Naive thymus-derived CD4-positive, alpha-beta T cell (primary cell): ENCODE results near the gene THSD4. TPM values are rescaled to one million over a fixed set of nuclear protein-coding genes. Genes with fewer than 3 reads are reported as not detected.

ENCODE experiments used
- ATAC-seq: fragments of 150-1000 bp; cut with Tn5 transposase; 2 replicates; pipeline ENCODE4 v1.10.0; 2021; ENCODE audit warnings: mild to moderate bottlenecking, moderate library complexity
- CTCF ChIA-PET: fragments of 350-600 bp; sonication (Branson Sonifier 250); formaldehyde crosslinking; loops from one replicate; lab custom pipeline; 2021; ENCODE audit warnings: antibody characterized with exemption; lab: Charles Lee
- POLR2A ChIA-PET: fragments of 350-600 bp; sonication (Branson Sonifier 250); formaldehyde crosslinking; loops from one replicate; lab custom pipeline; 2021; ENCODE audit warnings: antibody characterized with exemption, inconsistent platforms; lab: Charles Lee
- DNase-seq, 9 donors: peaks; one replicate each; pipeline versions ENCODE4 v3.0.0 to v3.0.0-alpha.2; 2020 to 2022; ENCODE audit warnings: mixed read lengths in 1 of 9
- H3K27ac ChIP-seq: one replicate; pipeline ENCODE4 v1.7.0; 2013; ENCODE audit warnings: mild to moderate bottlenecking, low read depth, low read length, moderate library complexity
- H3K27me3 ChIP-seq, 2 donors: one replicate each; pipeline ENCODE4 v1.7.0; 2013; ENCODE audit warnings: low read length in 2 of 2, mild to moderate bottlenecking in 2 of 2, moderate library complexity in 2 of 2; ENCODE audit not compliant: control insufficient read depth in 2 of 2, insufficient read depth in 2 of 2
- H3K36me3 ChIP-seq, 3 experiments: 1 replicate in 2 of 3; 2 replicates in 1 of 3; pipeline ENCODE4 v1.7.0; 2013; ENCODE audit warnings: low read length in 3 of 3, mild to moderate bottlenecking in 3 of 3, moderate library complexity in 1 of 3; ENCODE audit not compliant: insufficient read depth in 3 of 3, control insufficient read depth in 2 of 3
- H3K4me1 ChIP-seq, 2 donors: one replicate each; pipeline ENCODE4 v1.7.0; 2013; ENCODE audit warnings: low read length in 2 of 2, mild to moderate bottlenecking in 2 of 2, moderate library complexity in 1 of 2; ENCODE audit not compliant: control insufficient read depth in 2 of 2, insufficient read depth in 2 of 2
- H3K4me3 ChIP-seq: 2 replicates; pipeline ENCODE4 v1.7.0; 2013; ENCODE audit warnings: mild to moderate bottlenecking, low read length
- H3K9me3 ChIP-seq, 3 experiments: 1 replicate in 2 of 3; 2 replicates in 1 of 3; pipeline ENCODE4 v1.7.0; 2013; ENCODE audit warnings: low read length in 3 of 3; ENCODE audit not compliant: control insufficient read depth in 2 of 3
- H3K27ac Mint-ChIP-seq, 9 donors: one replicate each; pipeline ENCODE4 v1.8.0; 2020 to 2022; ENCODE audit warnings: mixed read lengths in 9 of 9, mild to moderate bottlenecking in 8 of 9, moderate library complexity in 5 of 9, inconsistent platforms in 2 of 9
- H3K27me3 Mint-ChIP-seq, 5 donors: one replicate each; pipeline ENCODE4 v1.8.0; 2021 to 2022; ENCODE audit warnings: mixed read lengths in 5 of 5, mild to moderate bottlenecking in 1 of 5
- H3K36me3 Mint-ChIP-seq, 5 donors: one replicate each; pipeline ENCODE4 v1.8.0; 2020 to 2022; ENCODE audit warnings: mixed read lengths in 5 of 5, mild to moderate bottlenecking in 3 of 5, inconsistent platforms in 1 of 5
- H3K4me1 Mint-ChIP-seq, 7 donors: one replicate each; pipeline ENCODE4 v1.8.0; 2020 to 2022; ENCODE audit warnings: mixed read lengths in 7 of 7, mild to moderate bottlenecking in 3 of 7, inconsistent platforms in 1 of 7
- H3K4me3 Mint-ChIP-seq, 10 donors: one replicate each; pipeline ENCODE4 v1.8.0; 2020 to 2022; ENCODE audit warnings: mild to moderate bottlenecking in 10 of 10, mixed read lengths in 10 of 10, moderate library complexity in 6 of 10, inconsistent platforms in 2 of 10
- H3K9me3 Mint-ChIP-seq, 11 donors: one replicate each; pipeline ENCODE4 v1.8.0; 2020 to 2022; ENCODE audit warnings: mixed read lengths in 11 of 11, mild to moderate bottlenecking in 4 of 11, inconsistent platforms in 1 of 11, moderate library complexity in 1 of 11
- intact Hi-C, 2 donors: fragments of 100-400 bp; cut with micrococcal nuclease; formaldehyde crosslinking; loops; one replicate each; pipeline ENCODE4 v1.15.1; 2023
- polyA plus RNA-seq, 2 donors: library from polyadenylated mRNA; unstranded; fragments of 300-500 nt; fragmentation: Illumina TruSeq; gene quantifications; one replicate each; pipeline ENCODE4 v1.2.3, GENCODE V29; 2021
- total RNA-seq, 6 experiments: library from RNA in 5 of 6; stranded (reverse) in 5 of 6; gene quantifications; 1 replicate in 5 of 6; 2 replicates in 1 of 6; pipeline ENCODE4 v1.2.3 and lab custom pipeline; 2021 to 2026

Gene THSD4
- total and polyA plus RNA-seq, 7 experiments from 2014 or later = not detected

DNA sequence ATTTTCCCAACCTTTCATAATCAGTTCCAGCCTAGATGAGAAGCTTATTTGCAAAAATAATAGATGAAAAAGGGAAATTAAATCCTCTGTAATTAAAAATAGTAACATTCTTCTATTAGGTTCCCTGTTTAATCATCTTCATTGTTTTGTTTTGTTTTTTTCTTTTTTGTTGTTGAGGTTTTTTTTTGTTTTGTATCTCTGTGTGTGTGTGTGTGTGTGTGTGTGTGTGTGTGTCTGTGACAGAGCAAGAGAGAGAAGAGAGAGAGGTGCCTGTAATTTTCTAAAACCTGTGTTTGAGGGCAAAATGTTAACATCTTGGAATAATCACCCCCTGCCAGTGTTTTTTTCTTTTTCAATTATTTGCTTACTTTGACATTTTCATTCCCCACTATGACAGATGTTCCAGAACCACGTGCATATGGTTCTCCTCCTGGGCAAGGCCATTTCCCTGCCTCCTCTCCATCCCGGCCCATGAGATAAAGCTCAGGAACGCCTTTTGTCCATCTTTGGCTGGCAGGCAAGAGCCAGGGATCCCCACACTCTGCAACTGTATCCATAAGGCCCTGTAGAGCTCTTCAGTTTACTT, 573.3 kb downstream of the THSD4 start:
- DNase-seq (no peak), ATAC-seq (no peak)
- Histone ChIP-seq H3K36me3 (no peaks in the 10 kb centered on the region), H3K27me3 (no peaks in the 10 kb centered on the region), H3K27ac (no peak overlapping the region), H3K4me1 (no peaks in the 10 kb centered on the region), H3K4me3 (no peak overlapping the region), H3K9me3 (no peaks in the 10 kb centered on the region)
- peaks cover 26 to 50% (median 47%) of the 10 kb centered on the region in 5 donors for H3K27me3 Mint-ChIP-seq
- POLR2A ChIA-PET = no interaction called here
- CTCF ChIA-PET = no interaction called here
- H3K27ac Mint-ChIP-seq = no peak overlapping the region
- H3K9me3 Mint-ChIP-seq = peaks cover 0 to 12% (median 3%) of the 10 kb centered on the region in 11 donors
- peaks cover 0 to 8% (median 0%) of the 10 kb centered on the region in 5 donors for H3K36me3 Mint-ChIP-seq
- intact Hi-C loops = no loop called here
- no peak overlapping the region for H3K4me3 Mint-ChIP-seq
- peaks cover 0 to 5% (median 0%) of the 10 kb centered on the region in 7 donors for H3K4me1 Mint-ChIP-seq

DNA sequence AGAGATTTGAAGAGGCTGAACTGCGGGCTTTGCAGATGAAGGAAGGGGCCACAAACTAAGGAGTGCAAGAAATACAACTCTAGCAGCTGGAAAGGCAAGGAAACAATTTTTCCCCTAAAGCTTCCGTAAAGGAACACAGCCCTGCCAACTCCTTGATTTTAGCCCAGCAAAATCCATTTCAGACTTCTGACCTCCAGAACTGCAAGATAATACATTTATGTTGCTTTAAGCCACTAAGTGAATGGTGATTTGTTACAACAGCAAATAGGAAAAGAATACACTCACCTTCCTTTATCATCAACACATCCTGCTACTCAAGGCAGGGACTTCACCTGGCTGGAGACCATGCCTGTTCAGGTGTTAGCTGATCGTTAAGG, 575.8 kb downstream of the THSD4 start:
- DNase-seq = no peak
- intact Hi-C loops = no loop called here
- no peak overlapping the region for H3K27ac ChIP-seq
- Mint-ChIP-seq H3K4me1 (peaks cover 0 to 5% (median 0%) of the 10 kb centered on the region in 7 donors), H3K27ac (no peak overlapping the region), H3K9me3 (peaks cover 0 to 12% (median 3%) of the 10 kb centered on the region in 11 donors), H3K27me3 (peaks cover 26 to 68% (median 54%) of the 10 kb centered on the region in 5 donors), H3K36me3 (peaks cover 0 to 8% (median 0%) of the 10 kb centered on the region in 5 donors), H3K4me3 (no peak overlapping the region)
- no peak for ATAC-seq
- H3K27me3 ChIP-seq = no peaks in the 10 kb centered on the region
- H3K9me3 ChIP-seq = no peaks in the 10 kb centered on the region
- ChIA-PET POLR2A (no interaction called here), CTCF (no interaction called here)
- no peak overlapping the region for H3K4me3 ChIP-seq
- no peaks in the 10 kb centered on the region for H3K4me1 ChIP-seq
- no peaks in the 10 kb centered on the region for H3K36me3 ChIP-seq

DNA sequence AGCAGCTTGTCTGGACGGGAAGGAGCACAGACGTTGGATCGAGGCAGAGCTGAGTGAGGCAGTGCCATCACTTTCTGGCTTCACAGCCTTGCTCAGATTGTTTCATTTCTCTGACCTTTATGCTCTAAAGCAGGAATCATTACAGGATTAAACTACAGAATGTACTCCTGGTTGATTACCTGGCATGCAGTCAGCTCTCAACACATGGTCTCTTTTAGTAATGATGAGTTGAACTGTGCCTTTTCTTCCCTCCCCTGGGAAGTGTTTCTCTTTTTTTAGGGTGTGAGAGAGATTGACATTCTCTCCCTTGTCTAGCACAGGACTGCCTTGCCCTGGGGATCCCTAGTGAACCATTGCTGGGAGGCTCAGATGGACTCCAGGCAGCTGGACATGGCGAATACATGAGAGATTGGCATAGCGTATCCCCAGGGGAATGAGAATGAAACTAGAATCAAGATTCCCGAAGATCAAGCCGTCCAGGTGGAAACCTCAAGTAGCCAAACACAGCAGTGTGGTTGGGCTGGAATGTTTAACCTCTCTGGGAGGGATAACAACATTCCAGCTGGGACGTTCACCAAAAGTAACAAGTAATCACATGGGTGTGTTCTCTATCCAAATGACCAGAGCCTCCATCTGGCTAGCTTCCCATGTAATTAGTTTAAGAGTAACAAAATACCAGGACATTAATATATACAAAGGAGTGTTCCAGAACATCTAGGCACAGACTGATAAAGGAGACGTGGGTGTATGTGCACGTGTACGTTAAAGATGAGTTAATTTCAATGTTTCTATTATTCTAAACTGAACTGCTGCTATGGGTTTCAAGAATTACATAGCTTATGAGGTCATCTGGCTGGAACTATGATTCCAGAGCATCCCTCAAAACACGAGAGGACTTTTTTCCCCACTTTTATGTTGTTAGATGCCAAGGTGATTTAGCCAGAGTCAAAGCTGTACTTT, 576.5 kb downstream of the THSD4 start:
- Histone ChIP-seq H3K9me3 (no peaks in the 10 kb centered on the region), H3K4me3 (no peak overlapping the region), H3K27ac (no peak overlapping the region), H3K27me3 (no peaks in the 10 kb centered on the region), H3K4me1 (no peaks in the 10 kb centered on the region), H3K36me3 (no peaks in the 10 kb centered on the region)
- POLR2A ChIA-PET = interaction anchor here (0.6 kb wide), 1 partner anchor 20 kb away, joined by 3 read pairs; no protein-coding TSS in a partner anchor
- Mint-ChIP-seq H3K27me3 (peaks cover 23 to 75% (median 55%) of the 10 kb centered on the region in 5 donors), H3K4me3 (no peak overlapping the region), H3K9me3 (peaks cover 0 to 12% (median 3%) of the 10 kb centered on the region in 11 donors), H3K36me3 (peaks cover 0 to 8% (median 0%) of the 10 kb centered on the region in 5 donors), H3K4me1 (no peaks in the 10 kb centered on the region), H3K27ac (no peak overlapping the region)
- no peak for ATAC-seq
- no peak for DNase-seq
- intact Hi-C loops = no loop called here
- CTCF ChIA-PET = no interaction called here

DNA sequence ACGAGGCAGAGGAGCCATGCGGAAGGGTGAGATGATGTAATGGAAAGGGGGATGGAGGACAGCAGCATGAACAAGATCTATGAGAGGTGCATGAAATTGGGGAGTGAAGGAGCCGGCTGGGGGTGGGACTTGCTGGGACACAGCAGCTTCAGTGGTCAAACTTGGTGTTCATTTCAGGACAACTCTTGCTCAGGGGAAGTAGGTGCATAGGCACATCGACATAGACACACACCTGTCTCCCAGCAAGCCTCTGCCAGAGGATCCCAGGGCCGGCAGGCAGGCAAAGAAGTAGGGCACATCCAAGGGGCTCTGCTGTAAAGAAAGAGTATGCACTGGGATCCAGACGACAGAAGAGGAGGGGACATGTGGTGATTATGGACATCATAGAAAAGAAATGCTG, 582.0 kb downstream of the THSD4 start:
- no peaks in the 10 kb centered on the region for H3K4me1 Mint-ChIP-seq
- Histone ChIP-seq H3K9me3 (no peaks in the 10 kb centered on the region), H3K36me3 (no peaks in the 10 kb centered on the region), H3K4me1 (no peaks in the 10 kb centered on the region), H3K27ac (no peak overlapping the region), H3K27me3 (no peaks in the 10 kb centered on the region), H3K4me3 (no peak overlapping the region)
- ChIA-PET CTCF (no interaction called here), POLR2A (no interaction called here)
- no peak overlapping the region for H3K27ac Mint-ChIP-seq
- H3K27me3 Mint-ChIP-seq = peaks cover 23 to 51% (median 41%) of the 10 kb centered on the region in 5 donors
- no peak overlapping the region for H3K4me3 Mint-ChIP-seq
- intact Hi-C loops = no loop called here
- ATAC-seq = no peak
- H3K36me3 Mint-ChIP-seq = no peaks in the 10 kb centered on the region
- H3K9me3 Mint-ChIP-seq = no peaks in the 10 kb centered on the region
- DNase-seq = no peak

DNA sequence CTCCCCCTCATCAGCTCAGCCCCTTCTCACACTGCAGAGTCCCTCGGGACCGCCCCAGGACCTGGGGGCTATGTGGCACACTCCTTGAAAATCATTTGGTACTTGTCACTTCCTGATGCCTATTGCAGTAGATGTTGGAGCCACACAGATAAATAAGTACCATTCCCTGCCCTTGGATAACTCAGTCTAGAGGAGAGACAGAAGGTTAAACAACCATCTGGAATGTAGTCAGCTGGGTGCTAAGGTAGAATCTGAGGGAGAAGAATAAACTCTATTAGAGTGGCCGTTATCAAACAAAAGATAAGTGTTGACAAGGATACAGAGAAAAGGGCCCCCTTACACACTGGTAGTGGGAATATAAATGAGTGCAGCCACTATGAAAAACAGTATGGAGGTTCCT, 582.8 kb downstream of the THSD4 start:
- ChIA-PET CTCF (no interaction called here), POLR2A (no interaction called here)
- H3K4me1 Mint-ChIP-seq = no peaks in the 10 kb centered on the region
- Histone ChIP-seq H3K4me3 (no peak overlapping the region), H3K9me3 (no peaks in the 10 kb centered on the region), H3K4me1 (no peaks in the 10 kb centered on the region), H3K36me3 (no peaks in the 10 kb centered on the region), H3K27ac (no peak overlapping the region), H3K27me3 (no peaks in the 10 kb centered on the region)
- no peak for ATAC-seq
- H3K4me3 Mint-ChIP-seq = no peak overlapping the region
- DNase-seq = no peak
- H3K27me3 Mint-ChIP-seq = peaks cover 16 to 43% (median 35%) of the 10 kb centered on the region in 5 donors
- no peak overlapping the region for H3K27ac Mint-ChIP-seq
- no peaks in the 10 kb centered on the region for H3K36me3 Mint-ChIP-seq
- intact Hi-C loops = no loop called here
- no peaks in the 10 kb centered on the region for H3K9me3 Mint-ChIP-seq

DNA sequence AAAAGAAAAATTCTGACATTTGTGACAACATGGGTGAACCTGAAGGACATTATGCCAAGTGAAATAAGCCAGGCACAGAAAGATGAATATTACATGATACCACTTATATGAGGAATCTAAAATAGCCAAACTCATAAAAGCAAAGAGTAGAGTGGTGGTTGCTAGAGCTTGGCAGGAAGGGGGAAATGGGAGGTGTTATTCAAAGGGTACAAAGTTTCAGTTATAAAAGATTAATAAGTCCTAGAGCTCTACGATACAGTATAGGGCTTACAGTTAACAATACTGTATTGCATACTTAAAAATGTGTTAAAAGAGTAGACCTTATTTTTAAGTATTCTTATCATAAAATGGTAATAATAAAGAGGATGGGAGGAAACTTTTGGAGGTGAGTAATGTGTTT, 583.5 kb downstream of the THSD4 start:
- no peak for ATAC-seq
- ChIA-PET POLR2A (no interaction called here), CTCF (no interaction called here)
- Histone ChIP-seq H3K27ac (no peak overlapping the region), H3K27me3 (no peaks in the 10 kb centered on the region), H3K4me1 (no peaks in the 10 kb centered on the region), H3K4me3 (no peak overlapping the region), H3K9me3 (no peaks in the 10 kb centered on the region), H3K36me3 (no peaks in the 10 kb centered on the region)
- Mint-ChIP-seq H3K27me3 (peaks cover 16 to 40% (median 31%) of the 10 kb centered on the region in 5 donors), H3K27ac (no peak overlapping the region), H3K4me3 (no peak overlapping the region), H3K9me3 (no peaks in the 10 kb centered on the region), H3K4me1 (no peaks in the 10 kb centered on the region), H3K36me3 (no peaks in the 10 kb centered on the region)
- no peak for DNase-seq
- intact Hi-C loops = no loop called here
